Stimulated activated CD4-positive, alpha-beta T cell treated with anti-CD3 and anti-CD28 coated beads, Interleukin-1b, Interleukin-23, amount 100 ng/mL, for 48 hours (primary cell): ENCODE results near the gene ALG9.

ENCODE experiments used
- DNase-seq: peaks from one replicate; pipeline ENCODE4 v3.0.0-alpha.2; 2020

Gene ALG9

GRCh38 chr11:111834432-111835163, 36.8 kb downstream of the ALG9 start:
- no peak for DNase-seq

GRCh38 chr11:111833524-111833923, 37.9 kb downstream of the ALG9 start:
- DNase-seq = no peak

GRCh38 chr11:111829185-111829968, 42.0 kb downstream of the ALG9 start:
- no peak for DNase-seq

- no peak for DNase-seq
These were observed 44.9 kb downstream of the ALG9 start for GRCh38 chr11:111826322-111826950.

GRCh38 chr11:111823629-111824028, 47.8 kb downstream of the ALG9 start:
- DNase-seq = no peak

GRCh38 chr11:111823131-111823530, 48.2 kb downstream of the ALG9 start:
- no peak for DNase-seq

GRCh38 chr11:111819829-111820237, 51.5 kb downstream of the ALG9 start:
- no peak for DNase-seq

- DNase-seq = no peak
These were observed 52.1 kb downstream of the ALG9 start for GRCh38 chr11:111819161-111819828.

GRCh38 chr11:111815489-111815888, 55.9 kb downstream of the ALG9 start:
- DNase-seq = no peak

GRCh38 chr11:111814557-111815320, 56.6 kb downstream of the ALG9 start:
- no peak for DNase-seq

GRCh38 chr11:111814106-111814505, 57.3 kb downstream of the ALG9 start:
- DNase-seq = no peak

GRCh38 chr11:111812211-111812610, 59.2 kb downstream of the ALG9 start:
- DNase-seq = no peak

- DNase-seq = no peak
These were observed 59.9 kb downstream of the ALG9 start for GRCh38 chr11:111811445-111811844.

- DNase-seq = no peak
These were observed 62.5 kb downstream of the ALG9 start for GRCh38 chr11:111808834-111809233.

GRCh38 chr11:111808063-111808588, 63.3 kb downstream of the ALG9 start:
- no peak for DNase-seq

- DNase-seq = no peak
These were observed 64.3 kb downstream of the ALG9 start for GRCh38 chr11:111807076-111807475.

- no peak for DNase-seq
These were observed 70.2 kb downstream of the ALG9 start for GRCh38 chr11:111801135-111801534.

GRCh38 chr11:111798279-111798678, 73.1 kb downstream of the ALG9 start:
- no peak for DNase-seq

GRCh38 chr11:111797145-111797581, 74.2 kb downstream of the ALG9 start:
- DNase-seq = no peak

GRCh38 chr11:111796696-111797095, 74.7 kb downstream of the ALG9 start:
- no peak for DNase-seq

- no peak for DNase-seq
These were observed 75.9 kb downstream of the ALG9 start for GRCh38 chr11:111795334-111795985.

GRCh38 chr11:111793863-111794262, 77.5 kb downstream of the ALG9 start:
- DNase-seq = no peak
